Mucosa of rectum (tissue), 2 donors: ENCODE data around the gene CTPS1.

Experiments used
- H3K27ac ChIP-seq, 2 donors: one replicate each; pipeline ENCODE4 v1.7.0; 2013; ENCODE audit warnings: inconsistent platforms in 2 of 2, low read depth in 2 of 2, low read length in 2 of 2
- H3K27me3 ChIP-seq, 2 donors: one replicate each; pipeline ENCODE4 v1.7.0; 2013; ENCODE audit warnings: low read length in 2 of 2; ENCODE audit not compliant: control insufficient read depth in 2 of 2, insufficient read depth in 2 of 2
- H3K36me3 ChIP-seq, 2 donors: one replicate each; pipeline ENCODE4 v1.7.0; 2013; ENCODE audit warnings: low read length in 2 of 2; ENCODE audit not compliant: control insufficient read depth in 2 of 2, insufficient read depth in 2 of 2
- H3K4me1 ChIP-seq, 2 donors: one replicate each; pipeline ENCODE4 v1.7.0; 2013; ENCODE audit warnings: low read length in 2 of 2, mild to moderate bottlenecking in 1 of 2; ENCODE audit not compliant: control insufficient read depth in 2 of 2, insufficient read depth in 2 of 2
- H3K4me3 ChIP-seq, 2 donors: one replicate each; pipeline ENCODE4 v1.7.0; 2013; ENCODE audit warnings: low read length in 2 of 2
- H3K9ac ChIP-seq, 2 donors: one replicate each; pipeline ENCODE4 v1.7.0; 2013; ENCODE audit warnings: low read length in 2 of 2, low read depth in 1 of 2, mild to moderate bottlenecking in 1 of 2
- H3K9me3 ChIP-seq, 2 donors: one replicate each; pipeline ENCODE4 v1.7.0; 2013; ENCODE audit warnings: low read length in 2 of 2; ENCODE audit not compliant: control insufficient read depth in 2 of 2
- donor health status: healthy.
- donor health status: Normal muscosa, but diverticular disease.

The CTPS1 gene

DNA sequence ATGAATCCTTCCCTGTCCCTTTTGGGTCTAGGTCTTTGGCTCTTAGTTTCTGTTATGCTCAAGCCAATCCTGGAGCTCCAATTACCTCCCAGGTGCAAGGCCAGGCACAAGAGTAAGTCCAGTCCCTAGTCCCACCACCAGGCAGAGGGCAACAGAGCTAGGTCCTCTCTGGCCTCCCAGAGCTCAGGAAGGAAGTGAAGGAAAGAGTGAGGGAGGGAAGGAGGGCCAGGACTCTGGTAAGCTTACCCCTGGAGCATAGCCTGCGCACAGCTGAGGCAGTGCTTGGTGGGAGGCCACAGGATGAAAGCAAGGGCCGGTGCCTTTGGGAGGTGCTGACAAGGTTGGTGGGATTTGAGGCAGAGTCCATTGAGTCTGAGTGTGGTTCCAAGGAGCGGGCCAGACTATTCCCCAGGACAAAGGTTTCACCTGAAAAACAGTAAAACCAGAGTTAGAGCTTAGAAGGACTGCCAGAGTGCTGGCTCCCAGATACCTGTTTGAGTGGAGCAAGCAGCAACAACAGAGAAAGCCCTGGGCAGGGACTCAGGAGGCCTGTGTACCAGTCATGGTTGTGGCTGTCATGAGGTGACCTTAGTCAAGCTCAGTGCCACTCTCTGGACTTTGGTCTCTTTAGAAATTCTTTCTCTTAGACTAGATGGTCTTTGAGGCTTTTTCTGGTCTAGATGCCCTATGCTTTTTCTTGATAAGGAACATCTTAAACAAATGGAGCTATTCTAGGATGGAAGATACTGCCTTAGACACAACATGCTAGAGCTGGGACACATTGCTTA is 57.8 kb downstream of the CTPS1 start:
- Histone ChIP-seq H3K9ac (no peak overlapping the region), H3K36me3 (peaks cover 37 to 56% of the 10 kb centered on the region in 2 donors), H3K4me1 (no peaks in the 10 kb centered on the region), H3K27ac (no peak overlapping the region), H3K27me3 (no peaks in the 10 kb centered on the region), H3K4me3 (no peak overlapping the region), H3K9me3 (no peaks in the 10 kb centered on the region)

DNA sequence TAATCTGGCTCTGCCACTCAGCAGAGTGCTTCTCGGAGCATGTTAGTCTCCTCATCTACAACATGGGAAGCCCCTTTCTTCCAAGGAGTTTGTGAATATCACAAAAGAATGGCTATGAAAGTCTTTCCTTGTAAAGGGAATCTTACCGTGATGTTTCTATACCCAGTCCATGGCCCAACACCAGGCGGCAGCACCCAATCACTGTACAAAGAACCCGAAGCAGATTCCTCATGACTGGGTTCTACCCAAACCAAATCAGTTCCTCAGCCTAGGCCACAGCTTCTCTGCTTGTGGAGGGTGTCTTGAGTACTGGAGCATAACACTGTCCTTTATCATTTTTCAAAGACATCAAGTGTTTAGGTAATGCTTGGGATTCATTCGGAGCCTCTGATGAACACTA is 58.6 kb downstream of the CTPS1 start:
- H3K27ac ChIP-seq: no peak overlapping the region
- no peaks in the 10 kb centered on the region for H3K9me3 ChIP-seq
- no peaks in the 10 kb centered on the region for H3K4me1 ChIP-seq
- H3K27me3 ChIP-seq: no peaks in the 10 kb centered on the region
- no peak overlapping the region for H3K9ac ChIP-seq
- no peak overlapping the region for H3K4me3 ChIP-seq
- H3K36me3 ChIP-seq: peaks cover 35 to 51% of the 10 kb centered on the region in 2 donors

DNA sequence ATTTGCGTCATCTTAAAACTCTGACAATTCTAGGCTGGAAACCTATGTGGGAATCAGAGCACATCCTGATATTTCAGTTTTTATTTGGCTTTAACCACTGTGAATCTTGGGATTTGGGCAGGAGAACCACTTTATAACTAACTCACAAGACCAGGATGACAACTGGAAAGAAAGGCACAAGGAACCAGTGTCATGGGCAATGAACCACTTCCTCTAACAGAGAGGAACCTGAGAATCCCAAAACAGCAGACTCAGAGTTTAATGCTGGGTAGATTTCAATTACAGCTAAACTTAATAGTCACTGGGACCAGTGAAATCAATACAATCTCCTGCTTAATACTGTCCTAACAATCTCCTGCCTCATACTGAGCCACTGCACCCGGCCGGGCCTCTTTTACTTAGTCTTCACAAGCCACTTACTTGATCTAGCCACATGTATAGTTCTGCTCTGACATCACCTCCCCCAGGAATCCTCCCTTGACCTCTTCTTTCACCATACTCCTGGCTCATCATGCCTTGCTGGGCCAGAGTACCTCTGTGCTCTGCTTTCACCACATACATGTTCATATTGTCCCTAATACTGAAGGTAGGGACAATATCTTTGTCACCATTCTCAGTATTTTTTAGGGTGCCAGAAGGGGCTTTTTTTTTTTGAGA is 62.2 kb downstream of the CTPS1 start:
- H3K36me3 ChIP-seq: peaks cover 19 to 25% of the 10 kb centered on the region in 2 donors

DNA sequence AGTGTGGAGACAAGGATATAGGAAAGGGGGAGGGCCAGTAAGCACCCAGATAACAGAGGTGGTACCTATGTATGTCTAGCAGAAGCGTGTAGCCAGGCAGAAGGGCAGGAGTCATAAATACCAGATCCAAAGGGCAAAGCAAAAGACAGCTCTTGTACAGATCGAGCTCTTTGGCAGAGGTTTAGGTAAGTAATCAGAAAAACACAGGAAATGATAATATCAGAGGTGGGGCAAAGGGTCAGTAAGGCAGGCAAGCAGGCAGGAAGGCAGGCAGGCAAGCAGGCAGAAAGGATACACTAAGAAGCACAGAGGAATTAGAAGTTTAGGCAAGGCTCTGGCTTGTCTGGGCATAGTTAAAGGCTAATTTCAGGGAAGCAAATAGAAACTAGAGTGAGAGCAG is 64.7 kb downstream of the CTPS1 start:
- Histone ChIP-seq H3K9me3 (no peaks in the 10 kb centered on the region), H3K27ac (peak overlapping the region; percentile 11 to 35), H3K4me1 (peaks cover 15 to 20% of the 10 kb centered on the region in 2 donors), H3K9ac (peak overlapping the region in 1 of 2 donors; percentile 18), H3K27me3 (no peaks in the 10 kb centered on the region), H3K4me3 (peak overlapping the region in 1 of 2 donors; percentile 17), H3K36me3 (peaks cover 15 to 16% of the 10 kb centered on the region in 2 donors)

More for the DNA sequence above, 62.2 kb downstream of the CTPS1 start:
- Histone ChIP-seq H3K4me3 (no peak overlapping the region), H3K9me3 (no peaks in the 10 kb centered on the region), H3K27ac (no peak overlapping the region), H3K27me3 (no peaks in the 10 kb centered on the region), H3K4me1 (peaks cover 12 to 20% of the 10 kb centered on the region in 2 donors), H3K9ac (no peak overlapping the region)

DNA sequence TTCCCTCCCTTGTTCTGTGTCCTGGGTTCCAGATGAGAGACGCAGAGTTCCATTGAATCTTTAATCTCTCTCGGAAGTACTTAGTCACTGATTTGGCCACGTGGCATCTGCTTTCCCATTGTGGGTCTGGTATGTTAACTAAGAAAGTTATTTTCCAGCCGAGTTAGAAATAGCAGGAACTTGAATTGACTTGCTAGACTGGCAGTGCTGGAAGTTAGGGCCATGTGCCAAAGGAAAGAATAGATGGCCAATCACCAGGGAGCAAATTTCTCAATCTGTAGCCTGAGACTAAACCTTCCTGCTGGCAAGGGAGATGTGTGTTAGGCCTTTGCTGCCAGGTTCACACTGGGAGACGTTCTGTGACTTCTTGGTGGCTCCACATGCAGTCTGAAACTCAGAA is 66.2 kb downstream of the CTPS1 start:
- peak overlapping the region; percentile 49 to 52 for H3K27ac ChIP-seq

DNA sequence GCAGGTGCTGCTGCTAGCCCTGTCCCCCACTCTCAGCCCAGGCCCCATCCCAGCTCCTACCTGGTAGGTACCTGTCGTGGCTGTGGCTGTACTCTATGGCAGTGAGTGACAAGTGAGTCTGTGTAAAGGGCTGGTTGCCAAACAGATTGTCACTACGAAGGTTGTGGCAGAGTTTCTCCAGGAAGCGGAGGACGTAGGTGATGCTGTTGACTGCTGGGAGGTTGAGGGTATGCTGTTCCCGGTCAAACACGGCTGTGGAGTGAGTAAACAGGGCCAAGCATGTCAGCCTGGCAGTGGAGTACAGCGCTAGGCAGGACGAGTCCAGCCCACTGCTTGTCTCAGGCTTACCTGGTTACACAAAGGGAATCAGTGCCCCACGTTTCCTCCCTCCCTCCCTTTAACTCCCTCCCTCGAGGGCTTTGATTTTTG is 66.9 kb downstream of the CTPS1 start:
- Histone ChIP-seq H3K4me1 (peaks cover 15 to 20% of the 10 kb centered on the region in 2 donors), H3K4me3 (peak overlapping the region in 1 of 2 donors; percentile 5), H3K36me3 (peaks cover 9% of the 10 kb centered on the region in 2 donors), H3K27me3 (no peaks in the 10 kb centered on the region), H3K9me3 (no peaks in the 10 kb centered on the region), H3K27ac (peak overlapping the region; percentile 49 to 52), H3K9ac (peak overlapping the region in 1 of 2 donors; percentile 42)

More for the DNA sequence above, 66.2 kb downstream of the CTPS1 start:
- Histone ChIP-seq H3K9ac (peak overlapping the region in 1 of 2 donors; percentile 22), H3K9me3 (no peaks in the 10 kb centered on the region), H3K36me3 (peaks cover 14 to 15% of the 10 kb centered on the region in 2 donors), H3K4me1 (peaks cover 15 to 20% of the 10 kb centered on the region in 2 donors), H3K27me3 (no peaks in the 10 kb centered on the region), H3K4me3 (no peak overlapping the region)

DNA sequence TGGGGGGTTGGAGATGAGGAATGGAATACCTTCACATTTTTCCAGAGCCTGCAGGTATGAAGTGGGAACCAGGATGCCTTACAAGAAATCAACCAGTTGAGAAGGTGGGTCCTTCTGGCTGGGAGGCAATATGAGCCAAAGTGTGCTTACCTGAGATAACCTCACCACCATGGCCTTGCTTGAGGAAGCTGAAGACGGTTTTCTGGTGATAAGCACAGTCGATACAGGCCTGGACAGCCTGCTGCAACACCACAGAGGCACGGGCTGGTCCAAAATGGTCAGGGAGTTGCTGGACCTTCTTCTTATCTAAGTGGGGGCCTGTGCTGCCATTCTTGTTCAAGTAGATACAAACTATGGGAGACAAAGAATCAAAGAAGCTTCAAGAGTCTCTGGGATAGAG is 69.0 kb downstream of the CTPS1 start:
- Histone ChIP-seq H3K9me3 (no peaks in the 10 kb centered on the region), H3K4me3 (no peak overlapping the region), H3K9ac (no peak overlapping the region), H3K27ac (no peak overlapping the region), H3K4me1 (peaks cover 15 to 20% of the 10 kb centered on the region in 2 donors), H3K27me3 (no peaks in the 10 kb centered on the region), H3K36me3 (peaks cover 11 to 14% of the 10 kb centered on the region in 2 donors)

DNA sequence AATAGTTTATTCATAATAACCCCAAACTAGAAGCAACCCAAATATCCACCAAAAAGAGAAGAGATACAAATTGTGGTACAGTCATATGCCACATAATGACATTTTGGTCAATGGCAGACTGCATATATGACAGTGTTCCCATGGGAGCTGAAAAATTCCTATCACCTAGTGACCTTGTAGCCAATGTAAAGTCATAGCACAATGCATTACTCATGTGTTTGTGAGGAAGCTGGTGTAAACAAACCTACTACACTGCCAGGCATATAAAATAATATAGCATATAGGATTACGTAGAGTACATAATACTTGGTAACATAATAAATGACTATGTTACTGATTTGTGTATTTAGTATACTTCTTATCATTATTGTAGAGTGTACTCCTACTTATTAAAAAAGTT is 71.5 kb downstream of the CTPS1 start:
- H3K4me3 ChIP-seq: no peak overlapping the region
- H3K27me3 ChIP-seq: no peaks in the 10 kb centered on the region
- no peak overlapping the region for H3K9ac ChIP-seq
- H3K27ac ChIP-seq: no peak overlapping the region
- H3K9me3 ChIP-seq: no peaks in the 10 kb centered on the region
- peaks cover 11 to 14% of the 10 kb centered on the region in 2 donors for H3K36me3 ChIP-seq
- peaks cover 3 to 10% of the 10 kb centered on the region in 2 donors for H3K4me1 ChIP-seq

DNA sequence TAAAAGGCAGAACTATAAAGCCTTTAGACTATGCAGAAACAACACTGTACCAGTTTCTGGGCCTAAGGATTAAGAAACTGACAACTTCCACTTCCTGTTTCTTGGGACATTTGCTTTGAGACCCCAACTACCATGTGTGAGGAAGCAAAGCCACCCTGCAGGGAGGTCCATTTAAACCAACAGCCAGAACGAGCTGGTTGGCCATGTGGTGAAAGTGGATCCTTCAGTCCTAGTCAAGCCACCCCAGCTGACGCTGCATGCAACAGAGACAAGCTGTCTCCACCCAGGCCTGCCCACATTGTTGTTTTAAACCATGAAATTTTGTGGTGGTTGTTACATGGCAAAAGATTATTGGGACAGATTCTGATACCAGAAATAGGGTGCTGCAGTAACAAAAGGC is 73.8 kb downstream of the CTPS1 start:
- Histone ChIP-seq H3K27me3 (no peaks in the 10 kb centered on the region), H3K4me3 (no peak overlapping the region), H3K9ac (no peak overlapping the region), H3K4me1 (no peaks in the 10 kb centered on the region), H3K27ac (no peak overlapping the region), H3K36me3 (peaks cover 9 to 11% of the 10 kb centered on the region in 2 donors), H3K9me3 (no peaks in the 10 kb centered on the region)

DNA sequence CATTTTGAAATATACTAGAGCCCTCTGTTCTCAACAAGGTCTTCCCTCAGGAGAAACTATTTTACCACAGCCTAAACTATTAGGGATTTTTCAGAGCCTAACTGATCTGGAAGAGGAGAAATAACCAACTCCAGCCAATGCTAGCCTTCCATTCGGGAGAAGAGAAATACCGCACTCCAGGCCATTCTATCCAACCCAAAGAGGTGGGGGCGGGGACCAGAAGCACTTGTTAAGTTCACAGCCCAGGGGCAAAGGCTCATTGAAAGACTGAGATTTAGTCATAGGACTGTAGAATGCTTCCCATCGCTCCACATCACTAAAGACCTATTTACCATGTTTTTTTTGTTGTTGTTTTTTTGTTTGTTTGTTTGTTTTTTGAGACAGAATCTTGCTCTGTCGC is 77.4 kb downstream of the CTPS1 start:
- no peaks in the 10 kb centered on the region for H3K4me1 ChIP-seq
- H3K9me3 ChIP-seq: no peaks in the 10 kb centered on the region
- H3K9ac ChIP-seq: no peak overlapping the region
- H3K27ac ChIP-seq: no peak overlapping the region
- H3K36me3 ChIP-seq: peaks cover 4 to 13% of the 10 kb centered on the region in 2 donors
- H3K4me3 ChIP-seq: no peak overlapping the region
- H3K27me3 ChIP-seq: no peaks in the 10 kb centered on the region
